PFSK-1 (cell line): ENCODE results near the gene HTR4.

Source experiments
- POLR2AphosphoS5 ChIP-seq: IDR thresholded peaks from 2 replicates; pipeline ENCODE4 v1.6.1; 2012; ENCODE audit warnings: low read depth, mild to moderate bottlenecking, control low read depth, low read length, moderate library complexity
- SIN3A ChIP-seq: IDR thresholded peaks from 2 replicates; pipeline ENCODE4 v1.6.1; 2012; ENCODE audit warnings: mild to moderate bottlenecking, low read length, moderate library complexity, borderline replicate concordance; ENCODE audit not compliant: insufficient read depth

DNA sequence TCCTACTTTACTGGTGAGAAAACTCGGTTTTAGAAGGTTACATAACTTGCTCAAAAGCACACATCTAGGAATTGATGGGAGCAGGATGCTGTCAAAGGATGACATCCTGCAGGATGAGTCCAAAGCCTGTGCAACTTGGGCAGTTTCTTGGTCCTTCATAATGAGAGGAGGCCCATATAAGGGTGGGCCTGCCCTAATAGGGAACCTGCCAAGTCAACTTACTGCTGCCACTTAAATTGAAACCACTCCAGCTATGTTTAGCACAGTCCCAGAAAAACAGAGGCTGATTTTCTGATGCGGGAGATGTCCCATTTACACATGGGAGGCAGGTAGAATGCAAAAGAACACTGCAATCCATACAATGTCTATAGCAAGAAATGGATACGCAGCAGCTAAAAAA lies 208.7 kb downstream of the HTR4 start:
- TF ChIP-seq SIN3A (no peak), POLR2AphosphoS5 (no peak)
